HG03039 (cell line): Measurements from ENCODE around the gene B3GAT1.

Experiments
- ATAC-seq: cut with Tn5 transposase; IDR thresholded peaks from one replicate; pipeline ENCODE4 v1.9.1; 2021; ENCODE audit warnings: mild to moderate bottlenecking, moderate library complexity; ENCODE audit not compliant: unreplicated experiment

B3GAT1 gene

DNA sequence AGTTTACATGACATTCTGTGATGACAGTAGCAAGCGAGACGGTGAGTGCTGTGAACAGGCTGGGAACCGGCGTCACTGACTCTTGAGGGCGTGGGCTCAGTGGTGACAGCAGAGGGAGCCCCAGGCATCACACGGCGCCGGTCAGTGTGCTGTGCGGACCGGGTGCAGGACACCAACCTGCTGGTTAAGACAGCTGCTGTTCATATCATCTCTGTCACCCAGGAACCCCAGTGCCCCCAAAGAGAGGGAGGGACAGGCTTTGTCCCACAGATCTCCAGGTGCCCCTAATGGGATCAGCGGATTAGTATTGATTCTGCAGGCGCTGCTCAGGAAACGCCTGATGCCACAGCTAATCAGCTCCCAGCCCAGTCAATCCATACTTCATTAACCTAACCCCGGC is 18.4 kb downstream of the B3GAT1 start:
- no peak for ATAC-seq

DNA sequence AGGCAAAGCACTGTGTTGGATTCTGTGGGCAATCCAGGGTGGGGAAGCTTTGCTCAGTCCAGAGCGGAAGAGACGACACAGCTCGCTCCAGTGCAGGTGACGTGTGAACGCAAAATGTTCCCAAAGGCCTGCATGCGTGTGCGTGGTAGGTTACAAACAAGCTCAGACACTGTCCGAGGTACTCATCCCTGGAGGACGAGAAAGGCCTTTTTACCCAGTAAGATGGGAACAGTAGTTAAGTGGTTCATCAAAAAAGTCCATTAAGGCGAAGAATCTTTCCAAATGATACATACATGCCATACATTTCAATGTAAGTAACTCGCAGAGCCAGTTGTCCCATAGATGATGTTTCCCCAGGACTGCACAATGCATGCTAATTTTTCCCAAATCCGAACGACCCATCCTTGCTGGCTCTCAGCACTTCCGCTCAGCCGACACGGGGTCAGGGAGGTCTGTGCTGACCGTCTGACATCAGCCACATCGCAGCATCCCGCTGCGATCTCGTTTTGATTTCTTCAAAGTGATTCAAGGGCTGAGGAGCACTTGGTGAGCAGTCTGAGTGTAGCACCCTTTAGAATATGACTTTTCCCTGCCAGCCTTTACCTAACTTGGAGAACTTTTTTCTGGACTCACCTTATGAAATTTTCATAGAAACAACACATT is 19.0 kb downstream of the B3GAT1 start:
- no peak for ATAC-seq

DNA sequence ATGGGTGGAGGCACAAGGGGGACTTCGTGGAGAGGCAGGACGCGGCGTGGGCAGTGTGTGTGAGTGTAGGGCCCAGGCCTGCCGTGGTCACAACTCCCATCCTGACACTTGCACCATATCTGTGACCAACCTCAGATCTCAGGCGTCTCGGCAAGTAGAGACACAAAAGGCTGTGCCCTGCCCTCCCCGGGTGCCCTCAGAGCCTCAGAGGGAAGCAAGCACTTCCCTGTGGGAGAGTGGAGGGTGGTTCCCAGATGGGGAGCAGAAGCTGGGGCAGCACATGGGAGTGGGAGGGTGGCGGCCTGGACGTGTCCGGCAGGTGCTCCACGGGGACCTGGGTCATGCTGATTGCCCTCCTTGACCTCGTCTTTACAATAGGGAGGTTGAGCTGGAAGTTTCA is 20.4 kb downstream of the B3GAT1 start:
- ATAC-seq = no peak

DNA sequence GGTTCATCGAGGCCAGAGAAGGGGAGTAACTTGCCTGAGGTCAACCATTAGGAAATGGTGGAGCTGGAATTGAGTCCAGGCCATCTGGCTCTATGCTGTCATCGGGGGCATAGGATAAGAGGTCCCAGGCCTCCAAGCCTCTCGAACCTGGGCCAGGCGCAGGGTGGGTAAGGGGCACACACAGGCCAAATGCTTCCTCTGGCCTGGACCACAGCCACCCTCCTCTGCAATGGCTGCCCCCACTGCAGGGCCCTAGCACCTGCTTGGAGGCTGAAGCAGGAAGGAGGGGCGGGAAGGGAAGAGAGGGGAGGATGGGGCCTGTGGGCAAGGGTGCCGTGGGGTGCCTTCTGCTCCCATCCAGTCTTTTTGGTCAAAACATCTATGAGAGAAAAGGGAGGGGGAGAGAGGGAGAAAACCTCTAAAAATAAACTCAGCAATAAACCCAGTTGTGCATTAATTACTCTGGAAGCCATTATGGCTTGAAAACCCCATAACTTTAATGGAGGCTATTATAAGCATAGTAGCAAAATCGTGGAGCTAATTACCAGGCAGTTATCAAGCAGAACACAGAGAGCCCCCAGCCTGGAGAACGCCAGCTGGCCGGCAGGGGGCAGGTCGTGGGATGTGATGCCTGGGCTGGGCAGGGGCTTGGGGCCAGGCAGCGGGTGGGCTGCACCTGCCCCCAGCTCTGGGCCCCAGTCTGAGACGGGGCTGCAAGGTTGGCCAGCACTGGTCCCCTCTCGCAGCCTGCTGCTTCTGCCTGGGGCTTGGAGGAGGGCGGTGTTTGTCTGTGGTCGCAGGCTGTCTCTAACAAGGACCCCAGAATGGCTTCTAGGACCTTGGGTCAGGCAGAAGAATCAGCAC is 21.1 kb downstream of the B3GAT1 start:
- no peak for ATAC-seq

DNA sequence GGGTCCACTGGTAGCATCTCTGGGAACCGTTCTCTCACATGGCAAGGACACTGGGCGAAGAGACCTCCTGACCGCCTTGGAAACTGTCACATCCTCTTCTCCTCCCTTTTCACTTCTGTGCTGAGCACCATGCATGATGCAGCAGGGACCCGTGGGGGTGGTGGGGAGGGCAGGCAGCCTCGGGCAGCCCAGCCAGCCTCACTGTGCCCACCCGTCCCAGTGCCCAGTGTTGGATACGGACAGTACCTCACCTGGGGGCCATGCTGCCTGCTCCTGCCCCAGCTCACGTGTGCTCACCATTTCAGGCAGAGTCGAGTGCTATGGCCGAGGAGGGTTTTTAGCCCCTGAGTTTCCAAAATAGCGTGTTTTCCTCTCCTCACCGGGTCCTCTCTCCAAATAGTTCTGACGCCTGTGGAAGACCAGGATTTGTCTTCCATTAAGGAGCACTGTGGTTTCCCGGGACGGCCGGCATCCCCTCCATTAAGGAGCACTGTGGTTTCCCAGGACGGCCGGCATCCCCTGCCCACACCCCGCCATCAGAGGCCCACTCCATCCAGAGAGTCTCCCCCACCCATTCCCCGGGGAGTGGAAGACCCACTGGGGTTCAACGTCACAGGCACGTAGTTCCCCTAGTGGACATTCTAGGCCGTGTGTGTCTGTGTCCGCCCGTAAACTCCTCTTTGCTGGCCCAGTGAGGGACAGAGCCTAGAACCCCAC is 22.4 kb downstream of the B3GAT1 start:
- ATAC-seq = no peak

DNA sequence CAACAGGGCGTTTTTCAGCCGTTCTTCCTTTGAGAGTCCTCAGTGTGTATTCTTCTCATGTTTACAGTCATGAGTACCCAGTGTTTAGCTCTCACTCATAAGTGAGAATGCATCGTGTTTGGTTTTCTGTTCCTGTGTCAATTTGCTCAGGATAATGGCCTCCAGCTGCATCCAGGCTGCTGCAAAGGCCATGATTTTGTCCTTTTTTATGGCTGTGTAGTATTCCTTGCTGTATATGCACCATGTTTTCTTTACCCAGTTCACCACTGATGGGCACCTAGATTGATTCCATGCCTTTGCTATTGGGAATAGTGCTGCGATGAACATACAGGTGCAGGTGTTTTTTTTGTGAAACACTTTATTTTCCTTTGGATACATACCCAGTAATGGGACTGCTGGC is 23.5 kb downstream of the B3GAT1 start:
- no peak for ATAC-seq

DNA sequence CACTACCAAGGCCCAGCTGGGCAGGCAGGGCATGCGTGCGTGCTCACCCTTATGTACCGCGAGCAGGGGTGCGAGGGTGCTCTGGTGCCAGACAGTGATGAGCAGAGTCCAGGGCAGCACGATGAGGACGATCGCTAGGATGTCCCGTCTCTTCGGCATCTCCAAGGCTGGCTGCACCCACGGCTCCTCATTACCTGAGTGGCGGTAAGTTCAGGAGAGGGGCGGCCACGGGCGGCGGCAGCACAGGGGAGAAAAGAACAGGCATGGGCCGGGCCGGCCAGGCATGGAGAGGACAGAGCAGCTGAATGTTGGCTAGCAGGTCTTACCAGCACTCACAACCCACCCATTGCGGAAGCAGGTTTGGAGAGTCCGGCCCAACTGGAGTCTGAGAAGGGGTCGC is 24.5 kb downstream of the B3GAT1 start:
- no peak for ATAC-seq

DNA sequence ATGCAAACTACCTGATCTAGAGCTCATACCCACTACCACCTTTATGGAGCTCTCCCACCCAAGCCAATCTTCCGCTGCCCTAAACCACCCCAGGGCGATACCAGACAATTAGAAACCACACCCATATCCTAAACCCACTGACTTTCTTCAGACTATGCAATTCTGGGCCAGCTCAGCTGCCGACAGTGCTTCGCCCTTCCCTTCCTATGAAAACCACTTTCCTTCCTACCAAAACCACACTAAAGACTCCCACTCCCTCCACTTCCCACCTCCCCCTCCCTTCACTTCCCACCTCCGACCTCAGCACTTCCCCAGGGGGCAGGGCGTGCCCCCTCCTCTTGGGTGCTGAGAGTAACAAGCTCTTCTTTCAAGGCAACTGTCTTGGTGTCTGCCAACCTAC is 25.1 kb downstream of the B3GAT1 start:
- no peak for ATAC-seq

DNA sequence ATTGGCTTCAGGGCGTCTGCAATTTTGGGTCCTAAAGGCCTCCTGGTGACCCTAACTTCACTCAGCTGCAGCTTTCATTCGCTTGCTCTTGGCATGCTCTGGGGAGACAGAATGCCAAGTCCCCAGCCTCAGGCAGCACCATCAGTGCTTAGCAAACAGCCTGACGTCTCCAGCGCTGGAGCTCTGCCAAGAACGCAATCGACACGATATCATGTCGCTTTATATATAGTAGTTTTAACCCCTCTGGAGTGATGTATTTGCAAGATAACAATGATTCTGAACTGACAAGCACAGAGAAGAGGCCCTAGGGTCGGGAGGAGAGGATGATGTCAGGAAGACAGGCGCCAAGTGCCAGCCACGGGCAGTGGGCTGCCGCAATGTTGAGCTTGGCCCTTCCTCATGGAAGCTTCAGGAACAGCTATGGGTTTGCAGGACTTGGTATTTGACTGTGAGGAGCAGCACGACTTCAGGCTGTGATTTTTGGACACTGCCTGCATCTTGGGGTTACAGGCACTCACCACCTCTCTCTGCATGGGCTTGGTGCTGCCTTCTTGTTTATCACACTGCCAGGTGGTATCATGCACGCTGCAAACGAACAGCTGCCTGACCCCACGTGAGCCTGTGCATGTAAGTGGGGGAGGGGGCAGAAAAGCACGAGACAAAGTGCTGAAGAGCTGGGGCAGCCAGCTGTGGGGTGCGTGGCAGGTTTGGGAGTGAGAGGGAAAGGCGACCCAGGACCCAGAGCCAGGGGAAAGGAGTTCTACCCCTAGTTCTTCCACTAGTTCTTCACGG is 26.1 kb downstream of the B3GAT1 start:
- no peak for ATAC-seq

DNA sequence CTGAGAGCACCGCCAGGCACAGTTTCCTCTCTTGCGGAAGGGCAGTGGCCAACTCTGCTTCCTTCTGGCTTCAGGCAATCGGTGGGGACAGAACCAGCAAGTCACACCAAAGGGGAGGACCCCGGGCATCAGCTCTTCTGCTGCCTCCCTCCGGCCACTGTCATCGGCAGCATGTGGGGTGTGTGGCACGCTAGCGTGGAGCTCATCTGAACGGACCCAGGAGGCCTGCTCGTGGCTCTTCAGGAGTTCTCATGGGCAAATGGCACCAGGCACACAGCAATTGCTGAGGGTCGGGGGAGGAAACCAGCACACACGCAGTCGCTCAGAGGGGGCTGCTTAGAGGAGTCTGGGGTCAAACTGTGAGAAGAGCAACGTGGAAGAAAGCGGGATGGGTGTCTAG is 26.9 kb downstream of the B3GAT1 start:
- ATAC-seq = no peak

DNA sequence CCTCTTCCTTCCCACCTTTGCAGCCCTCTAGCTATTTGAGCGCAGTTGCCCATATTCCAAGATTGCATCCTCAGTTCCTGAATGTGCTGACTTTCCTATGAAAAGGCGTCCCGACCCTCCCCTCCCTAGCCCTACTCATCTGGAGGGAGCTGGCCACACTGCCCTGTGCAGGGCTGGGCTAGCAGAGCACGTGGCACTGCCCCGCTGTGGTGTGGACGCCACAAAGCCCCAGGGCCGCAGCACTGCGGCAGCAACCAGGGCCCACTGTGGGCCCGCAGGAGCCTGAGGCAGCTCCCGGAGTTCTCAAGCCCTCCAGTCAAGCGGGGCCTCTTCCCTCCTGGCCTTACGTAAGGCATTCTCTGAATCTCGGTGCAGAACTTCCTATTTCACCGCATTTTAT is 27.6 kb downstream of the B3GAT1 start:
- ATAC-seq = no peak

DNA sequence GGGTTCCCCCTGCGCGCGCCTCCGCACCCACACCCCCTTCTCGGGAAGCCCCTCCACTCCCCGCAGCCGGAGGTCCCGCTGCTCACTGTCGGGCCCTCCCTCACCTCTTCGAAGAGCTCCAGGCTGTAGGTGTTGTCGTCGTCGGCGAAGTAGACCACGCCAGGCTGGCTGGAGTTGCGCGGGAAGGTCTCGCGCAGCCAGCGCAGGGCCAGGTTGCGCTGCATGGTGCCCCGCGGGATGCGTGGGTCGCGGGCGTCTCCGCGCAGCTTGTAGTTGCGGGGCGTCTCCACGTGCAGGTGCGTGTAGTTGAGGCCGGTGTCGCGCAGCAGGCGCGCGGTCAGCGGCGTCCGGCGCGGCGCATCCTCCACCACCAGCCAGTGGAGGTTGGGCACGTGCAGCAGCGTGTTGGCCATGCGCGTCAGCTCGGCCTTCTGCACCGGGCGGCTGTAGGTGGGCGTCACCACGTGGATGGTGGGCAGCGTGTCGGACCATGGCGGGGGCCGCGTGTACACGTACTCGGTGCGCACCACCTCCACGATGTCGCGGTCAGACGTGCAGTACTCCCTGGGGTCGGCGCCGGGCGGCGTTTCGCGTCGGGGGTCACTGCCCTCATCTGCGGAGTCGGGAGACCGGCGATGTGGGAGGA is 28.3 kb downstream of the B3GAT1 start:
- no peak for ATAC-seq

DNA sequence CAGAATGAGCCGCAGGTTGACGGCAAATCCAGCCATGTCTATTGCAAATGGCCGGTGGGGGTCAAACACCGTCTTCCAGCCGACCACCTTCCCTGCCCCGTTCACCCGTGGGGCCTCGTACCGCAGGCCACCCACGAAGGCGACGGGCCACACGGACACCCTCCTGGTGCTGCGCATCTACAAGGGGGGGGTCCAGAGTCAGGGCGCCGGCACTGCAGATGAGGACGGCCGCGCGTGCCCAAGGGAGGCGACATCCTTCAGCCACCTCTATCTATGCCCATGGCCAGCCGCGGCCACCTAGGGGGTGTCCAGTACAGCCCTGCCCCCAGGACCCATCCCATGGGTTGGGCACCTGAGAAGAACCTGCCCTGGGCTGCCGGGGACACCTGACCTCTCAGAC is 29.2 kb downstream of the B3GAT1 start:
- ATAC-seq = no peak

DNA sequence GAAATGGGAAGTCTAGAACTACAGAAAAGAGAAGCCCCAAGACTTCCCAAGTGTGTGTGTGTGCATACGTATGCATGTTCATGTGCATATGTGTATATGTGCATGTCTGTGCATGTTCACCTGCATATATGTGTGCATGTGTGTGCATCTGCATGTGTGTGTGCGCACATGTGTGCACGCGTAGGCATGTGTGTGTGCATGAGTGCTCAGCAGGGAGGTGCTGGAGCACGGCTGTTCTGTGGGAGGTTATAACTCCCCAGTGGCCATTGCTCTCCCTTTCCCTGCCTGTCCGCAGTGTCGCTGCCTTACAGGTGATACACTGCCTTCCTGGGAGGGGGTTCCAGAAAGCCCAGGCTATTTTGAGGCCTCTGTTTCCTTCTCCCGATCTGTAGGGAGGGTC is 29.8 kb downstream of the B3GAT1 start:
- ATAC-seq = no peak

DNA sequence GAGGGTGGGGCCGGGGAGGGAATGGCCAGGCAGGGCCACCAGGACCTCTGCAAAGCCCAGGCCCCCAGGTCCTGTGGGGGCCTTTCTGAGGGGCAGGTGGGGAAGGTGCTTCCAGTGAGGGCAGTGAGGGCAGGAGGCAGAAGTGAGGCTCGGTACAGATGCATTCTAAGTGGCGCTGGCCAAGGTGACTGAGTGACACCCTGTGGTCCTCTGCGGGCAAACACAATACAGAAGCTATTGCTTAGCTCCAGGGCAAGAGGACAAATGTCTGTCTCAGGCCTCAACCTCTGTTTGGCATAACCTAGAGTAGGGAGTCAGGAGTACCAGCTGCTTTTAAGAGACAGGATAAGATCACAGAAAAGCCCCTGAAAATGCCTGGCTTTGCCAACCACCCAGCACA is 31.3 kb downstream of the B3GAT1 start:
- ATAC-seq = no peak

DNA sequence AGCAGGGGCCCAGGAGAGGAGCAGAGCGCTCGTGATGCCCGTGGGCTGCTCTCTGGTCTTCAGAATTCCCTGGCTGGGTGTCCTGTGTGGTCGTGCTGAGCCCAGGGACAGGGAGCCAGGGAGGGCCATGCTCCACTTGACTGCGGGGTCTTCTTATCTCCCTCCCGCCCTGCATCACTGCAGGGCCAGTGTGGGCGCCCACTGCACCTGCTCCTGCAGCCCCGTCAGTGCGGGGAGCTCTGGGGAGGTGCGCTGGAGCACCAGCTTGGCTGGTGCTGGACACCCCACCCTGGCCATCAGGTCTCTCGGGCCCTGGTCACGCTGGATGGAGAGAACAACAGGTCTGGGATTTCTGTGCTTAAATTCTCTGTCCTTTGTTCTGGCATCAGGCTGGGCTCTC is 31.8 kb downstream of the B3GAT1 start:
- no peak for ATAC-seq

DNA sequence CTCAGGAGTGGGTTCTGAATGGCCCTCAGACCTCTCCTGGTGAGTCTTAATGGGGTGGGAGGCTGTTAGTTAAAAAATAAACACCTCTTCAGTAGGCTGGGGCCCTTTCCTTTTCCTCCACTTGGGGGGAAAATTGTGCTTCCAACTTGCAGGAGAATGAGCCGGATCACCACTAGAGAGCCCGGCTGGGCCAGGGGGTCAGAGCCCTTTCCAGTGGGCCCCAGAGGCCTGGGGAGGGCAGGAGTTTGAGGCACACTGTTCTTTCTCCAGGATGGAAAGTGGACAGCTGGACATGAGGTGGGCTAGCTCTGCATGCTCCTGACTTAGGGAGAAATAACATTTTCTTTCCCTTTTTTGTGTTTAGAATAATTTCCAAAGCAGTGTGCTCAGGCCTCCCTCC is 32.8 kb downstream of the B3GAT1 start:
- no peak for ATAC-seq

DNA sequence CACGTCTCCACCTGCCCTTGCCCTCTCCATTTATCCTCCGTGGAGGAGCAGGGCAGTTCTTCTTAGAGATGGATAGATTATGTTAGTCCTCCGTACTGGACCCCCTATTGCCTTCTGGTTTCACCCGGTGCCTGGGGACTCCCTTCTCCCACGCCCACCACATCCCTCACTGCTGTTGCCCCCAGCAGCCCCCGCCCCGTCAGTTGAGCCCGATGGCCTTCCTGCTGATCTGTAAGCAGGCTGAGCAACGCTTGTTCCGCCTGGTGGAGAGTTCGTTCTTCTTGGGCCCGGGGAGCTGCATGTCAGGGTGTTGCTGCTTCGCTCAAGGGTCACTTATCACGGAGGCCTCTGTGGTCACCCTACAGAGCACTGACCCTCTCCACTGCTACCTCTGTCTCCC is 34.2 kb downstream of the B3GAT1 start:
- no peak for ATAC-seq

DNA sequence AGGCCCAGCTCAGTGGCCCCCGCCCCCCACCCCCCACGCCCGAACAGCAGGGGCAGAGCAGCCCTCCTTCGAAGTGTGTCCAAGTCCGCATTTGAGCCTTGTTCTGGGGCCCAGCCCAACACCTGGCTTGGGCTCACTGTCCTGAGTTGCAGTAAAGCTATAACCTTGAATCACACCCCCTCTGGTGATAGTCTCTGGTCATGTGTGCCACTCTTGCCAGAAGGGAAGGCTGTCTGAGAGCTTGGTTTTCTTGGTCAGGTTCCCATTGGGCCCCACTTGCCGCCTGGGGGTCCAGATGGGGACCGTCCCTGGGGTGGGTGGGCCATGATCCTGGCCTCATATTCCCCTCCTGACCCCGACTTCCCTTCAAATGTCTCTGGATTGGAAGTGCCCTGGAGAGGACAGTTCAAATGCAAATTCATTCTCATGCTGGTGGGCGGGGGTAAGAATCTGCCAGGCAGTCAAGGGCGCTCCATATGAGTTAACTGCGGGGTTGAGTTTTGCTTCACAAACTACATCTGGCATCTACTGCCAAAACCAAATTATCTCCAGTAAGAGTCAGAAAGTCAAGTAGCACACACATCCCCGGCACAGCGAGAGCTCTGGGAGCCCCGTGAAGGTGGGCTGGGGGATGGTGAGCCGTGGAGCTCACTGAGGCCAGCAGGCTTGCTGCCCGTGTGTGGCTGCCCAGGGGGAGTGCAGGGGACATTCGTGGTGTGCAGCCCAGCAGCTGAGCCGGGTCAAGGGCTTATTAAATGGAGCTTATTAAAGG is 35.7 kb downstream of the B3GAT1 start:
- no peak for ATAC-seq
